ENCODE results near the gene ZNF358.

DNA sequence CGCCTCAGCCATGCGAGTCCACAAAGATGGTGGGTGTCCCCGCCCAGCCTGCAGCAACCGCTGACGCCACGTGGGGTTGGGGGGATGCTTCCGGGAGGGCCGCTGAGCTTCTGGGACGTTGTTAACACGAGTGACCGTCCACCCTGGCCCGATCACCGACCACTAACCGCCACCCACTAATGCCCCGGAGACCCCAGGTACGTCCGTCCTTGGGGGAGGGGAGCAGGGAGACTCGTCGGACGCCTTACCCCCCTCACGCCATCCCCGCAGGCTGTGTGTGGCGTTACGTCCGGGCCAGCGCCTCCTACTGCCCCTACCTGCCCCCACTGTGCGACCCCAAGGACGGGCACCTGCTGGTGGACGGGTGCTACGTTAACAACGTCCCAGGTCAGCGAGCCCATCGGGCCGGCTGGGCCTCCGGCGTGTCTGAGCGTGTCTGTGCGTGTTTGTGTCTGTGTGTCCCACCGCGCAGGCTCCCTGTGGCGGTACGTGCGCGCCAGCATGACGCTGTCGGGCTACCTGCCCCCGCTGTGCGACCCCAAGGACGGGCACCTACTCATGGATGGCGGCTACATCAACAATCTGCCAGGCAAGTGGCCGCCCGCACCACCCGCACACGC, 40.9 kb downstream of the ZNF358 start:
- TF ChIP-seq POLR2AphosphoS5 (IDR thresholded peaks at IDR 0.05) (no peak), POLR2A (IDR thresholded peaks at IDR 0.05) (no peak)

Data from sigmoid colon (tissue), 4 donors.